Measurements from ENCODE around the gene NKAIN2. TPM values are rescaled to one million over a fixed set of nuclear protein-coding genes. Genes with fewer than 3 reads are reported as not detected.

NKAIN2 gene
- total and polyA plus RNA-seq, 7 donors = under 0.01 to 4.4 (median 0.75) TPM; not detected in 1

GRCh38 chr6:124433387-124434160, 629.9 kb downstream of the NKAIN2 start:
- DNase-seq = no peak
- H3K4me3 ChIP-seq = no peak overlapping the region
- no peak overlapping the region for H3K27ac ChIP-seq
- H3K4me1 ChIP-seq = no peaks in the 10 kb centered on the region
- TF ChIP-seq POLR2AphosphoS5 (IDR thresholded peaks at IDR 0.05) (no peak), POLR2A (IDR thresholded peaks at IDR 0.05) (no peak), EP300 (IDR thresholded peaks at IDR 0.05) (no peak), CTCF (IDR thresholded peaks at IDR 0.05) (no peak)
- intact Hi-C loops (cut with DNase I) = no loop called here
- no peaks in the 10 kb centered on the region for H3K9me3 ChIP-seq
- no peaks in the 10 kb centered on the region for H3K27me3 ChIP-seq
- H3K36me3 ChIP-seq = no peaks in the 10 kb centered on the region
- WGBS, 2 donors = 77 to 78% methylated on average over 6 of the region's 6 CpGs

- TF ChIP-seq POLR2AphosphoS5 (IDR thresholded peaks at IDR 0.05) = no peak
- no peak for TF ChIP-seq CTCF (IDR thresholded peaks at IDR 0.05)
- TF ChIP-seq EP300 (IDR thresholded peaks at IDR 0.05) = no peak
- no peak for TF ChIP-seq POLR2A (IDR thresholded peaks at IDR 0.05)
- no peaks in the 10 kb centered on the region for H3K4me1 ChIP-seq
- intact Hi-C loops (cut with DNase I) = no loop called here
- no peak overlapping the region for H3K27ac ChIP-seq
- WGBS, 2 donors = 90 to 95% methylated on average over 2 of the region's 2 CpGs
- H3K4me3 ChIP-seq = no peak overlapping the region
- H3K27me3 ChIP-seq = no peaks in the 10 kb centered on the region
- no peaks in the 10 kb centered on the region for H3K36me3 ChIP-seq
- DNase-seq = no peak
- no peaks in the 10 kb centered on the region for H3K9me3 ChIP-seq
Observed at GRCh38 chr6:124434421-124434820, 630.8 kb downstream of the NKAIN2 start.

- Histone ChIP-seq H3K27me3 (no peaks in the 10 kb centered on the region), H3K9me3 (no peaks in the 10 kb centered on the region), H3K4me3 (no peak overlapping the region), H3K27ac (no peak overlapping the region), H3K4me1 (no peaks in the 10 kb centered on the region), H3K36me3 (no peaks in the 10 kb centered on the region)
- no peak for DNase-seq
- intact Hi-C loops (cut with DNase I) = no loop called here
- WGBS, 2 donors = 73 to 83% methylated on average over 3 of the region's 3 CpGs
- no peak for TF ChIP-seq POLR2AphosphoS5 (IDR thresholded peaks at IDR 0.05)
- no peak for TF ChIP-seq CTCF (IDR thresholded peaks at IDR 0.05)
- TF ChIP-seq EP300 (IDR thresholded peaks at IDR 0.05) = no peak
- no peak for TF ChIP-seq POLR2A (IDR thresholded peaks at IDR 0.05)
Observed at GRCh38 chr6:124436803-124437202, 633.1 kb downstream of the NKAIN2 start.

DNA sequence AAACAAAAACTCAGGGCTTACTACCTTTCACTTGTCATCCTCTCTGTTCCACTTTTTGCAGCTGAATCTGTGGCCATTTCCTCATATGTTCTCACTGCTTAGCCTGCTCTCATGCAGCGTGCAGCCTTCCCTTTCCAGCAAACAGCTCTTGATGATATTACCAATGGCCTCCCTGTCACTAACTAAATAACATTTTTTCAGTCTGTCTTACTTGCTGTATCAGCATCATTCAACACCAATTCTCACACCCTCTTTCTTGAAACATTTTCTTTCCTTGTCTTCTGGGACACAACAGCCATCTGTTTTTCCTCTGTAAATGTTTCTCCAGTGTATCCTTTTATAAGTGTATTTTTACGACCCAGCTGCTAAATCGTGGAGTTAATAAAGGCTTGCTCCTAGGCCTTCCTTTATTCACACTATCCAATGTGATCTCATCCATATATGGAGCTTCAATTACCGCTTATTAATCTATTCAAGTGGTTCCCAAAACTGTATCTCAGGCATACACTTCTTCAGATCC, 634.9 kb downstream of the NKAIN2 start:
- 53 to 58% methylated on average over 4 of the region's 4 CpGs for WGBS, 2 donors
- Histone ChIP-seq H3K27ac (no peak overlapping the region), H3K27me3 (no peaks in the 10 kb centered on the region), H3K9me3 (no peaks in the 10 kb centered on the region), H3K4me3 (no peak overlapping the region), H3K4me1 (no peaks in the 10 kb centered on the region), H3K36me3 (no peaks in the 10 kb centered on the region)
- DNase-seq = no peak
- intact Hi-C loops (cut with DNase I) = no loop called here
- no peak for TF ChIP-seq POLR2A (IDR thresholded peaks at IDR 0.05)
- TF ChIP-seq POLR2AphosphoS5 (IDR thresholded peaks at IDR 0.05) = no peak
- TF ChIP-seq CTCF (IDR thresholded peaks at IDR 0.05) = no peak
- no peak for TF ChIP-seq EP300 (IDR thresholded peaks at IDR 0.05)

All from sigmoid colon (tissue), 7 donors.